Peyer's patch (tissue), 4 donors: Measurements from ENCODE around the gene HYAL2. TPM values are rescaled to one million over a fixed set of nuclear protein-coding genes. Genes with fewer than 3 reads are reported as not detected.
A peak's percentile ranks its signal among the peaks of the same experiment; 100 is the strongest.
"Not testable (repeated sequence)": the region's sequence is repeated elsewhere in the genome, so short reads cannot be mapped to it uniquely, and the experiment has no call there.

Source experiments
- DNase-seq, 3 donors: peaks; one replicate each; pipeline ENCODE4 v3.0.0-alpha.2; 2017 to 2019
- H3K27ac ChIP-seq, 4 donors: fragments of 200-600 bp; sonication (generic); one replicate each; pipeline ENCODE4 v1.5.1; 2016 to 2019
- H3K27me3 ChIP-seq, 2 donors: fragments of 200-600 bp; sonication (generic); one replicate each; pipeline ENCODE4 v1.5.1; 2019
- H3K36me3 ChIP-seq, 3 donors: fragments of 200-600 bp; sonication (generic); one replicate each; pipeline ENCODE4 v1.5.1; 2016 to 2019
- H3K4me1 ChIP-seq, 4 donors: fragments of 200-600 bp; sonication (generic); one replicate each; pipeline ENCODE4 v1.5.1; 2016 to 2019
- H3K4me3 ChIP-seq, 4 donors: fragments of 200-600 bp; sonication (generic); 1 replicate in 3 of 4; 2 replicates in 1 of 4; pipeline ENCODE4 v1.5.1; 2016 to 2019; ENCODE audit warnings: mild to moderate bottlenecking in 1 of 4
- H3K9me3 ChIP-seq, 4 donors: fragments of 200-600 bp; sonication (generic); one replicate each; pipeline ENCODE4 v1.5.1; 2016 to 2019; ENCODE audit warnings: mild to moderate bottlenecking in 1 of 4
- CTCF ChIP-seq, 6 experiments: fragments of 450-650 bp in 4 of 6; fragments of 200-600 bp in 2 of 6; sonication (generic) in 1 of 6; IDR thresholded peaks; one replicate each; pipeline ENCODE4 v1.5.1; 2017 to 2019; ENCODE audit warnings: antibody characterized with exemption in 6 of 6, mild to moderate bottlenecking in 3 of 6, moderate library complexity in 1 of 6
- POLR2A ChIP-seq, 2 donors: fragments of 450-650 bp; IDR thresholded peaks; one replicate each; pipeline ENCODE4 v1.5.1; 2017; ENCODE audit warnings: antibody characterized with exemption in 2 of 2, mild to moderate bottlenecking in 2 of 2, moderate library complexity in 2 of 2
- total RNA-seq, 4 donors: library from RNA; depleted of rRNA; stranded (reverse); fragments of >200 nt; gene quantifications; one replicate each; pipeline ENCODE4 v1.1.0, GENCODE V29; 2016

Gene HYAL2
- total RNA-seq, 4 donors from 2014 or later, result 18.2 to 63.1 (median 39.9) TPM

- no peak for TF ChIP-seq CTCF (IDR thresholded peaks at IDR 0.05)
- TF ChIP-seq POLR2A (IDR thresholded peaks at IDR 0.05), result no peak
- Histone ChIP-seq H3K36me3 (peaks cover 0 to 11% (median 0%) of the 10 kb centered on the region in 3 donors), H3K9me3 (no peaks in the 10 kb centered on the region), H3K4me3 (no peak overlapping the region), H3K27ac (no peak overlapping the region), H3K27me3 (no peaks in the 10 kb centered on the region), H3K4me1 (peaks cover 3 to 38% (median 11%) of the 10 kb centered on the region in 4 donors)
- DNase-seq, result no peak
These were observed 8.2 kb downstream of the HYAL2 start for GRCh38 chr3:50314342-50314741.

- H3K4me3 ChIP-seq, result peak overlapping the region in 1 of 4 donors; percentile 17
- not testable (repeated sequence) for H3K9me3 ChIP-seq, H3K36me3 ChIP-seq, H3K27me3 ChIP-seq, DNase-seq
- H3K4me1 ChIP-seq, result peaks cover 1 to 15% (median 8%) of the 10 kb centered on the region in 4 donors
- peak overlapping the region in 2 of 4 donors; percentile 39 to 46 for H3K27ac ChIP-seq
These were observed 10.5 kb downstream of the HYAL2 start for GRCh38 chr3:50312041-50312440.

- Histone ChIP-seq H3K4me3 (no peak overlapping the region), H3K36me3 (no peaks in the 10 kb centered on the region), H3K27ac (no peak overlapping the region), H3K9me3 (no peaks in the 10 kb centered on the region), H3K4me1 (peaks cover 0 to 23% (median 0%) of the 10 kb centered on the region in 4 donors), H3K27me3 (no peaks in the 10 kb centered on the region)
- TF ChIP-seq POLR2A (IDR thresholded peaks at IDR 0.05) (no peak), CTCF (IDR thresholded peaks at IDR 0.05) (no peak)
- no peak for DNase-seq
These were observed 17.9 kb downstream of the HYAL2 start for GRCh38 chr3:50304601-50305000.

DNA sequence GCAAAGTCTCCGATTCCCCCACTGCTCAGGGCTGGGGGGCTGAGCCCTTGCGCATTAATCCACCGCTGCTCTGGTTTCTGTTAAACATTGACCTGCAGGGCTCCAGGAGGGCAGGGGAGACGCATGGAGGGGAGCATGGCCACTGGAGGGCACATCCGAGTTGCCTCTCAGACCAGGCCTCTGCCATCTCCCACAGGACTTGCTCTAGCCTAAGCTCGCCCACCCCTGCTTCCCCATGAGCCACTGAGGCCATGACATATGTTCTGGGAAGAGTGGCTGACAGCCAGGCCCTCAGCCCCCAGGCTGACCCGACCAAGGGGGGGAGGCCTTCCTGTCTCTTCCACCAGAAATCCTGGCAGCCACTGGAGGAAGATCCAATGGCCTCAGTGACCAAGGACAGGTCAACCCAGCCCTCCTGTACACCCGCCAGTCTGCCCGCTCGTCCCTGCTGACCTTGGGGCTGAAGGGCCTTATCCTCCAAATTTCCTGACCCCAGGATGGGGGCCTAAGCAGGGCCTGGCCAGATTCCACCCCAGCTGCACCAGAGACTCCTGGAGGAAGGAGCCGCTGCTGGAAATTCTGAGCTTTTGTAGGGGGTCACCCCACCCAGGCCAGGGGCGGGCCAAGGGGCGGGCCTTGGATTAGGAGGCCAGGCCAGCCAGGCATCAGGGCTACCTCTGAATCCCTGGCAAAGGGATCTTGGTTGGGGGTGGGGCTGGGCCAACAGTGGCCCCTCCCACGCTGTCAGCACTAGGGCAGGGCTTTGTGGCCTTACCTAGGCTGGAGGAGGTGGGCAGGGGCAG is 19.3 kb downstream of the HYAL2 start, which contains the start of gene HYAL1:
Gene HYAL1 (minus strand): TSS at position 562 of the 803 bp plus-strand sequence. CDS start 618 bp downstream, outside the sequence.
- peak in 2 of 3 donors; percentile 62 to 68 for DNase-seq
- Histone ChIP-seq H3K4me3 (peak within 1 kb of the TSS in 2 of 4 donors; percentile 8 to 34), H3K36me3 (no peaks in the 10 kb centered on the region), H3K4me1 (peaks cover 3 to 31% (median 4%) of the 10 kb centered on the region in 4 donors), H3K27me3 (no peaks in the 10 kb centered on the region), H3K9me3 (no peaks in the 10 kb centered on the region), H3K27ac (peak within 1 kb of the TSS in 3 of 4 donors; percentile 4 to 61 (median 15))
- TF ChIP-seq POLR2A (IDR thresholded peaks at IDR 0.05), result no peak
- peak in 1 of 6 experiments; percentile 10 for TF ChIP-seq CTCF (IDR thresholded peaks at IDR 0.05)

DNA sequence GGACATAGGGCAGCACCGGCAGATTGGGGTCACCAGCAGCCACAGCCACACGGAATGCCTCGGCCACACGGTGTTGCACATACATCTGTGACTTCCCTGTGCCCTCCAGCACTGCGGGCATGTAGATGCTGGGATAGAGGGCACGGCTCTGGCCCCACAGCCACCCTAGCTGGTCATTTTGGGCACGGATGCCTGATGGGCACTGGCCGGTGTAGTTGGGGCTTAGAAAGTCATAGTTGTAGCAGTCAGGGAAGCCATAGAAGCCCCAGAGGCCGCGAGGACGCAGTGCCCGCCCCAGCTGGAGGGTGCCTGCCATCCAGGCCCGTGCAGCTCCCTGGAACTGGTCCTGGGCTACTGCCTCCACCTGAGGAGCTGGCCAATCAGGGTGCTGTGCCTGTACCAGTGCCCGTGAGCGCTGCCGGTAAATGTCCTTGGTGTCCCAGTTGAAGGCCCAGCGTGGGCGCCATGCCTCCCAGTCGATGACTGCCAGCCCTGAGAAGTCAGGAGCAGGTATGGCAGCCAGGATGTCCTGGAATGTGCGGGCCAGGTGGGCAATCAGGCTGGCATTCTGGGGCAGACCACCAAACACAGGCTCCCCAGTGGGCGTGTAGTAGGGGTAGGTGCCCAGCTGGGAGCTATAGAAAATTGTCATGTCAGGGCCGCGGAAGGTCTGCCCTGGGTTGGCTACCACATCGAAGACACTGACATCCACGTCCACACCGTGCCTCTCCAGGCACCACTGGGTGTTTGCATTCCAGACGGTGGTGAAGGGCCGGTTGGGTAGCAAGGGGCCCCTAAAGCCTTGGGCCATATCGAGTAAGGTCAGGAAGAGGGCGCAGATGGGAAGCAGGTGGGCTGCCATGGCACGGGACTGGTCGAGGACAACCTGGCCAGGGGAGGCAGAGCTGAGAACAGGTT is 20.2 kb downstream of the HYAL2 start:
- Histone ChIP-seq H3K4me1 (peaks cover 3 to 39% (median 7%) of the 10 kb centered on the region in 4 donors), H3K27ac (peak overlapping the region in 3 of 4 donors; percentile 4 to 61 (median 15)), H3K27me3 (no peaks in the 10 kb centered on the region), H3K36me3 (no peaks in the 10 kb centered on the region), H3K9me3 (no peaks in the 10 kb centered on the region), H3K4me3 (peak overlapping the region in 2 of 4 donors; percentile 8 to 34)
- no peak for TF ChIP-seq POLR2A (IDR thresholded peaks at IDR 0.05)
- no peak for TF ChIP-seq CTCF (IDR thresholded peaks at IDR 0.05)
- peak in 1 of 3 donors; percentile 49 for DNase-seq
